ENCODE results near the gene C6orf120.

The C6orf120 gene

GRCh38 chr6:169701954-169702839 is at the start of gene C6orf120, which contains the start of gene WDR27:
Gene C6orf120 (plus strand): TSS chr6:169702126. CDS start chr6:169702460, 334 bp downstream.
Gene WDR27 (minus strand): TSS chr6:169702029. CDS start chr6:169689005, 13,024 bp downstream.
- DNase-seq, result peak; percentile 74

- DNase-seq, result no peak
Measured at GRCh38 chr6:169652896-169653295, 49.0 kb upstream of the C6orf120 start.

DNA sequence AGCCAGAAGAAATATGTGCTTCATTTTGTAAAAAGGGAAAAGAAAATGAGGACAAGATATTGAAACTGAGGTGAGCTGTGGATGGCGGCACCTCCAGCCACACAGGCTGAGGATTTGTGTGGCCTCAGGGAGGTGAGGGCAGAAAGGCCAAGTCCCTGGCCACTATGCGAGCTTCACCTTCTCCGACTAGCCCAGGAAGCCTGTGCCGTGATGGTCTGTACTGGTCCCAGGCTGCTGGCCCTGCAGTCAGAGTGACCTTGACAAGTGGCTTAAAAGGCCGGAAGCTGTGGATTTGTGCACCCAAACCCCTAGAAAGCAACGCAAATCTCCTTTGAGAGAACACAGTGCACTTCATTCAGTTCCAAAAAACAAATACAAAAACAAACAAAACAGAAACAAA is 48.2 kb upstream of the C6orf120 start:
- DNase-seq, result no peak

DNA sequence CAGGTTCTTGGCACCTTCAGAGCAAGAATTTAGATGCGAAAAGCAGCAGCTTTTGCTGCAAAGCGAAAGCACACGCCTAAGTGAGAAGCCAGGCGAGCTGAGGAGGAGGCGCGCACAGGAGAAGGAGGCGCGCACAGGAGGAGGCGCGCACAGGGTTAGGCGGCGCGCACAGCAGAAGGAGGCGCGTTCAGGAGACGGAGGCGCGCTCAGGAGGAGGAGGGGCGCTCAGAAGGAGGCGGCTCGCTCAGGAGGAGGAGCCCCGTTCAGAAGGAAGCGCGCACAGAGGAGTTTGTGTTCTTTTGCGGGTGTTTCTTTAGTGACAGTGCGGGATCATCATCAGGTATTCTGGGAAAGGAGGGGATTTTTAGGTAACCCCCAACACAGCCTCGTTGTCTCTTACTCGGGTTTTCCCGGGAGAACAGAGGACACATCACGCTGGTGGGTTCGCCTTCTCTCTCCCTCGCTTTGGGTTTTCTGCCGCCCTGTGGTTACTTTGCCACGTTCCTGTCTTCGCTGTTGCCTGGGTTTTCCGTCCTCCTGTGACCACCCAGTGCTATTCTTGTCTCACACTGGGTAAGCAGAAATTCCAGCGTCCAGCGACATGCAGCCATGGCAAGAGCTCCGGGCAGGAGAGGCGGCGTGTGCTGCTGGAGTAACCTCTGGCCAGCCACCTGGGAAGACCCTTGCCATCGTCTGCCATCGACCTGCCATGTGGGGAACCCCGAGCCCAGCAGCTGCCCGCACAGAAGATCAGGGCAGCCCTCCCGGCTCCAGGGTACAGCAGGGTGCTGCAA is 47.1 kb upstream of the C6orf120 start:
- no peak for DNase-seq

DNA sequence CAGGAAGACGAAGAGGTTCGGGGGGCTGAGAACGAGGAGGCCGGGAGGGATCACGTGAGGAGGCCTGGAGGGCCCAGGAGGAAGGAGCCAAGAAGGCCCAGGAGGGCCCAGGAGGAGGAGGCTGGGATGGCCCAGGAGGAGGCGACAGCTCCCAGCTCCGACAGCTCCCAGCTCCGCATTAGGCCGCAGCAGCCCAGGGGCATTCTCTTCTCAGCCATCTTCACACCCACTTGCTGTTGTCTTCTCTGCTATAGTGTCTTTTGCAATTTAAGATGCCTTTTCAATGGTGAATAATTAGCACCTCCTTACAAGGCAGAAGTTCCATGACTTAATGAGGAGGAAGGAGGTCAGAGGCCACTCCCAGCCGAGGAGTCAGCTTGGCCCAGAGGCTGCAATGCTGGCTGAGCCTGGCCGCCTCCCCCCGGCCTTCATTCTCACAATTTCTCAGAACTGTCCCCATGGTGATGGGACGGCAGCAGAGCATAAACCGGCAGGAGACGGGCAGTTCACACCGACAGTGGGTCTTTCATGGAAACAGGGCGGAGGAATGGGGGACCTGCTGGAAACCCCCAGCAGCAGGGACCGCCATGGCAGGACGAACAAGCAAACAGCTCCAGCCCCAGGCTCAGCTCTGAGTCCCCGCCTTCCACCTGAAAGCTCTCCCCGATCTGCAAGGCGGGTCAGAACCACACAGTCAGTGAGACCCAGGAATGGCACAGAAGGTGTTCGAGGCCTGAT is 45.2 kb upstream of the C6orf120 start:
- no peak for DNase-seq

GRCh38 chr6:169657284-169657610 is 44.7 kb upstream of the C6orf120 start:
- no peak for DNase-seq

GRCh38 chr6:169659820-169660610 is 41.9 kb upstream of the C6orf120 start:
- DNase-seq, result no peak

DNA sequence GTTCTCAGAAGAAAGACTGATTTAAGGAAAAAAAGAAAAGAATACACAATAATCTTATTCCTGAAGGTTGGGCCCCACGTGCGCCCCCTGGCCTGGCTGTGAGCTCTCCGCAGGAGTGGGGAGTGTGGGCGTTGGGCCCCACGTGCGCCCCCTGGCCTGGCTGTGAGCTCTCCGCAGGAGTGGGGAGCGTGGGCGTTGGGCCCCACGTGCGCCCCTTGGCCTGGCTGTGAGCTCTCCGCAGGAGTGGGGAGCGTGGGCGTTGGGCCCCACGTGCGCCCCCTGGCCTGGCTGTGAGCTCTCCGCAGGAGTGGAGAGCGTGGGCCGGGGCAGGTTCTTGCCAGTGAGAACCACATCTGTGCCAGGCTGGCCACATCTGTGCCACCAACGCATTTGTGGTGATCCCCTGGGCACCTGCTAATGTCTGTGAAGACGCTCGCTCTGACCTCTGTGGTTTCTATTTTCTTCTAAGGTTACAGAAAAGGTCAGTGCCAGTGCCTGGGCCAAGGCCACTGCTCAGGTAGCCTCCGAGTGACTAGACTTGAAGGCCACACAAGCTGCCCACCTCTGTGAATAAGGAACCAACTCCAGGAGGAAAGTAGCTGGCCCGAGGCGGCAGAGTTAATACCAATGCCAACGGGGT is 41.1 kb upstream of the C6orf120 start:
- no peak for DNase-seq

- no peak for DNase-seq
Measured at GRCh38 chr6:169661391-169661756, 40.6 kb upstream of the C6orf120 start.

- DNase-seq, result no peak
Measured at GRCh38 chr6:169663468-169663867, 38.5 kb upstream of the C6orf120 start.

DNA sequence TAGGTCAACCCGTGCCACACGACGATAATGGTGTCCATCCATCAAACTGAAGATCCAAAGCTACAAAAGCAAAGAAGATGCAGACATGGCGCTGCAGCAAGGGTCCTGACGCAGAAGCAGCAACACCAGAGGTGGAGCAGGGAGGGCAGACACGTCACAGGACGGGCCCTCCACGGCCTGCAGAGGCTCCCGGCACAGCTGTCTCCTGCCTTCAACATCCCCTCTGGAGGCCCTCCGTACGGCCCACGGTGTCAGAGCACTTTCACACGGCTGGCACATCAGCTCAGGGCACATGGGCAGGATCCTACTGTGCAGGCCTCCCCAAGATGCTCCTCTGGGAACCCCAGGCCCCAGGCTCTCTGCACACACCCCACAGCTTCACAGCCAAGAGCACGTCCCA is 37.7 kb upstream of the C6orf120 start:
- no peak for DNase-seq

GRCh38 chr6:169665289-169665688 is 36.6 kb upstream of the C6orf120 start:
- no peak for DNase-seq

GRCh38 chr6:169666441-169666840 is 35.5 kb upstream of the C6orf120 start:
- DNase-seq, result no peak

DNA sequence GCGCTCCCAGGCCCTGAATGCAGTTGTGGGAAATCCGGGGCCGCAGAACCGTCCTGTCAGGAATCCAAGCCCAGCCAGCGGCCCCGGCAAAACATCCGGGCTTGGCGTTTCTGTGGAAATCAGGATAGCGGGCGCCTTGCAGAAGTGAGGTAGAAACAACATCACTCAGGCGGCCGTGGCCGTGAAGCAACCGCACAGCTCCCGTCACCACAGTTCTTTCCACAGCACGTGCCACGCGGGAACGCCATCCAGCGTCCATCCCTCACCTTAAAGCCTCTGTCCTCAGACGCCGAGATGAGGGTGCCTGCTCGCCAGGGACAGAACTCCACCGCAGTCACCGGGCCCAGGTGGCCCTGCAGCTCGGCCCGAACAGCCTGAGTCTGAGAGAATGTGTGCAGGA is 34.2 kb upstream of the C6orf120 start:
- no peak for DNase-seq

DNA sequence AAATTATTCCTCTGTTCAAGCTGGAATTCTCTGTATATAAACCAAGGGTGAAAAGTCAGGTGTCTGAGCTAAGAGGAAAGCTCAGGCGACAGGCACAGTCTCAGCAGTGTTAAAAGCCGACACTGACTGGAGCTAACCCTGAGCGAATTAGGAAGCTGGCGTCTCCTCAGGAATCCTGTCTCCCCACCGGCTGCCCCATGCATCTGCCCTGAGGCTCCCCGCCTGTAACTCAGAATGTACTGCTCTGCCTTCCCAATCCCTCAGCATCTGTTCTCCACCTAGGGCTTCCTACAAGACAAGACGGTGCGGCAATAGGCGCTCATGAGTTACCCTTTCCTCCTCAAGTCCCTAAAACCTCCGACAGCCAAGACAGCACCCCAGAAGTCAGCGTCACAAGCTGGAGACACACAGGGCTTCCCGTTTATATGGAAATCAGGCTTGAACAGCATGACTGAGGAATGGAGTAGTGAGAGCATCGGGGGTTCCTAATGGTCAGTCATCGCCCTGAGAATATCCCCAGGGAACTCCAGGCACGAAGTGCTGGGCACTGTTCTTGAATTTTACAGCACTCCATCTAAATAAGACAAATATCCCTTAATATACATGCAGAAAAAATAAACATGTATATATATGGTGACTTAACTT is 33.6 kb upstream of the C6orf120 start:
- DNase-seq, result no peak

- DNase-seq, result no peak
Measured at GRCh38 chr6:169669147-169669546, 32.8 kb upstream of the C6orf120 start.

- no peak for DNase-seq
Measured at GRCh38 chr6:169669889-169670288, 32.0 kb upstream of the C6orf120 start.

DNA sequence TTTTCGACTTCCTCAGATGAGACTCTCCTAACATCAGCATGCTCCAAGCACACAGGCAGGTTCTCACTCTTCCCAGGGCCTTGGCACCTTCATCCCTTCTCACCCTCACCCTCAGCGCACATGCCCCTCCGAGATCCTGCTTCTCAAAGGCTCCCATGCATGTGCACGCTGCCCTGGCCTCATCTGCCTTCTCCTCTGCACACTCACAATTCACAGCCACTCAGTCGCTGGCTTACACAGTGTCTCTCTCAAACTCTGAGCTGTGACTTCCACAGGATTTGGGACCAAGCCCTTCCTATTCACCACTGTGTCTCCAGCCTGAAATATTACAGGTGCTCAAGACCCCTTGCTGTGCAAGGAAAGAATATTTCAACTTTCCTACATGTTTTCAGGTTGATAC is 30.4 kb upstream of the C6orf120 start:
- DNase-seq, result no peak

DNA sequence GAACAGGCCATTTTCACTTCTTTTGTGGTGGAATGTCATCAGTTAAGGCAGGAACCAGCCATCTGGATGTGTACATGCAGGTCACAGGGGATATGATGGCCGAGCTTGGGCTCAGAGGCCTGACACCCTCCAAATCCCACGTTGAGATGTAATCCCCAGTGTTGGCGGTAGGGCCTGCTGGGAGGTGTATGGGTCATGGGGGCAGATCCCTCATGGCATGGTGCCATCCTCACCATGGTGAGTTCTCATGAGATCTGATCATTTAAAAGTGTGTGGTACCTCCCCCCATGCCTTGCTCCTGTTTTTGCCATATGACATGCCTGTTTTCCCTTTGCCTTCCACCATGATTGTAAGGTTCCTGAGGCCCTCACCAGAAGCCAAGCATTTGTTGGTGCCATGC is 26.9 kb upstream of the C6orf120 start:
- no peak for DNase-seq

- DNase-seq, result no peak
Measured at GRCh38 chr6:169677096-169677495, 24.8 kb upstream of the C6orf120 start.

- DNase-seq, result no peak
Measured at GRCh38 chr6:169678342-169678741, 23.6 kb upstream of the C6orf120 start.

DNA sequence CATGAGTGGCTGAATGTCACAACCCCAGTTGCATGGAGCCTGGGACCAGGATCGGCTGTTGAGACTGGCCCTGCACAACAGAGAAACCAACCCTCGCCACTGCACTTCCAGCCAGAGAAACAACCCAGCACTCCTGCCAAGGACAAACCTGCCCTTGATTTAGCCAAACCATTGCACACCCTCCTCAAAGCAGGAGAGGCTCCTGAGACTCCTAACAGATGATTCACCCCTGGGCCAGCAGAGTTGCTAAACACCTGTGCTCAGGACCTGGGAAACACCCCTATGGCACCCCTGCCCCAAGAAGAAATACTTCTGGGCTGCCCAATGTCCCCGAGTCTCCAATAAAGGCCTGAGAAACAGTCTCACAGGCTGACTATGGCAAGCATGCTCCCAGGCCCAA is 17.9 kb upstream of the C6orf120 start:
- DNase-seq, result no peak

Data from NCI-H524 treated with DMSO at 0.1 percent for 48 hours (cell line).